ENCODE results near the gene USP10. TPM values are rescaled to one million over a fixed set of nuclear protein-coding genes. Genes with fewer than 3 reads are reported as not detected.

USP10 gene
- total and polyA plus RNA-seq, 5 donors from 2014 or later, result 64.0 to 112 (median 88.1) TPM

DNA sequence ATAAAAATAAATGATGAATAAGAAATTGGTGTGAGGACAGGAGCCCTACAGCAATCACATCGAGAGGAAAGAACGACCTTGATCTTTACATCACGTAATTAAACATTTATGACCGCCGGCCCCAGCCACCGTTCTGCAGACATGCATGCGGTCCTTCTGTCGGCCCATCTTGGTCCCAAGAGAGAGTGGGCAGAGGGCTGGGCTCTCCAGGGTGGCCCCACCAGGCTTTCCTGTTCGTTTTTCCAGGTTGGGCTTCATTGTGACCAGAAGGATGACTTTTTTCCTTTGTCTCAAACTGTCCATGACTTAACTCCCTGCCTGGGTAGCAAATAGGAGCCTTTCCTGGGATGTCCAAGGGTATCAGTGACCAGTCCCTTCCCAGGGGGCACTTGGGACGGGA lies 116.7 kb downstream of the USP10 start:
- no peak overlapping the region for H3K4me3 Mint-ChIP-seq
- peaks cover 8% of the 10 kb centered on the region for H3K4me1 ChIP-seq (ENCODE audit: control insufficient read depth, insufficient read depth, low read length, poor library complexity, severe bottlenecking)
- H3K27ac ChIP-seq (ENCODE audit: insufficient read depth, low read length, poor library complexity, severe bottlenecking), result no peak overlapping the region
- ATAC-seq (ENCODE audit: low read depth in 2 of 2) (no peak), DNase-seq (no peak)
- H3K4me1 Mint-ChIP-seq, result peaks cover 0 to 9% (median 4%) of the 10 kb centered on the region in 4 donors
- H3K27me3 Mint-ChIP-seq, result peaks cover 48% of the 10 kb centered on the region
- H3K4me3 ChIP-seq (ENCODE audit: low read depth, low read length), result no peak overlapping the region
- no peaks in the 10 kb centered on the region for H3K36me3 Mint-ChIP-seq
- H3K27me3 ChIP-seq (ENCODE audit: control insufficient read depth, insufficient read depth, low read length), result no peaks in the 10 kb centered on the region
- H3K27ac Mint-ChIP-seq, result no peak overlapping the region
- H3K36me3 ChIP-seq (ENCODE audit: control insufficient read depth, insufficient read depth, low read length), result no peaks in the 10 kb centered on the region
- H3K9me3 ChIP-seq (ENCODE audit: control insufficient read depth in 2 of 2, low read length in 2 of 2), result no peaks in the 10 kb centered on the region
- H3K9me3 Mint-ChIP-seq, result peaks cover 0 to 4% (median 0%) of the 10 kb centered on the region in 7 donors

GRCh38 chr16:84817206-84817605 lies 117.4 kb downstream of the USP10 start:
- peaks cover 0 to 4% (median 0%) of the 10 kb centered on the region in 7 donors for H3K9me3 Mint-ChIP-seq
- H3K4me1 Mint-ChIP-seq, result peaks cover 0 to 9% (median 4%) of the 10 kb centered on the region in 4 donors
- H3K4me3 Mint-ChIP-seq, result no peak overlapping the region
- ATAC-seq (ENCODE audit: low read depth in 2 of 2), result no peak
- H3K27me3 ChIP-seq (ENCODE audit: control insufficient read depth, insufficient read depth, low read length), result no peaks in the 10 kb centered on the region
- H3K4me3 ChIP-seq (ENCODE audit: low read depth, low read length), result no peak overlapping the region
- H3K36me3 ChIP-seq (ENCODE audit: control insufficient read depth, insufficient read depth, low read length), result no peaks in the 10 kb centered on the region
- no peak for DNase-seq
- H3K27ac ChIP-seq (ENCODE audit: insufficient read depth, low read length, poor library complexity, severe bottlenecking), result no peak overlapping the region
- H3K27ac Mint-ChIP-seq, result no peak overlapping the region
- H3K36me3 Mint-ChIP-seq, result no peaks in the 10 kb centered on the region
- peaks cover 42% of the 10 kb centered on the region for H3K27me3 Mint-ChIP-seq
- H3K9me3 ChIP-seq (ENCODE audit: control insufficient read depth in 2 of 2, low read length in 2 of 2), result no peaks in the 10 kb centered on the region
- H3K4me1 ChIP-seq (ENCODE audit: control insufficient read depth, insufficient read depth, low read length, poor library complexity, severe bottlenecking), result peaks cover 8% of the 10 kb centered on the region

GRCh38 chr16:84817613-84818012 lies 117.8 kb downstream of the USP10 start:
- H3K27me3 ChIP-seq (ENCODE audit: control insufficient read depth, insufficient read depth, low read length), result no peaks in the 10 kb centered on the region
- Mint-ChIP-seq H3K4me3 (no peak overlapping the region), H3K4me1 (peaks cover 0 to 9% (median 4%) of the 10 kb centered on the region in 4 donors), H3K9me3 (peaks cover 0 to 4% (median 0%) of the 10 kb centered on the region in 7 donors), H3K27ac (no peak overlapping the region), H3K36me3 (no peaks in the 10 kb centered on the region), H3K27me3 (peaks cover 42% of the 10 kb centered on the region)
- peaks cover 8% of the 10 kb centered on the region for H3K4me1 ChIP-seq (ENCODE audit: control insufficient read depth, insufficient read depth, low read length, poor library complexity, severe bottlenecking)
- no peak overlapping the region for H3K4me3 ChIP-seq (ENCODE audit: low read depth, low read length)
- H3K36me3 ChIP-seq (ENCODE audit: control insufficient read depth, insufficient read depth, low read length), result no peaks in the 10 kb centered on the region
- H3K27ac ChIP-seq (ENCODE audit: insufficient read depth, low read length, poor library complexity, severe bottlenecking), result no peak overlapping the region
- no peaks in the 10 kb centered on the region for H3K9me3 ChIP-seq (ENCODE audit: control insufficient read depth in 2 of 2, low read length in 2 of 2)
- DNase-seq, result no peak
- no peak for ATAC-seq (ENCODE audit: low read depth in 2 of 2)

GRCh38 chr16:84818133-84818532 lies 118.3 kb downstream of the USP10 start:
- peaks cover 8% of the 10 kb centered on the region for H3K4me1 ChIP-seq (ENCODE audit: control insufficient read depth, insufficient read depth, low read length, poor library complexity, severe bottlenecking)
- no peak overlapping the region for H3K27ac Mint-ChIP-seq
- peaks cover 0 to 7% (median 0%) of the 10 kb centered on the region in 7 donors for H3K9me3 Mint-ChIP-seq
- no peaks in the 10 kb centered on the region for H3K27me3 ChIP-seq (ENCODE audit: control insufficient read depth, insufficient read depth, low read length)
- peaks cover 43% of the 10 kb centered on the region for H3K27me3 Mint-ChIP-seq
- H3K9me3 ChIP-seq (ENCODE audit: control insufficient read depth in 2 of 2, low read length in 2 of 2), result no peaks in the 10 kb centered on the region
- peaks cover 0 to 9% (median 4%) of the 10 kb centered on the region in 4 donors for H3K4me1 Mint-ChIP-seq
- no peak for ATAC-seq (ENCODE audit: low read depth in 2 of 2)
- no peaks in the 10 kb centered on the region for H3K36me3 ChIP-seq (ENCODE audit: control insufficient read depth, insufficient read depth, low read length)
- no peak overlapping the region for H3K27ac ChIP-seq (ENCODE audit: insufficient read depth, low read length, poor library complexity, severe bottlenecking)
- no peaks in the 10 kb centered on the region for H3K36me3 Mint-ChIP-seq
- no peak overlapping the region for H3K4me3 ChIP-seq (ENCODE audit: low read depth, low read length)
- no peak for DNase-seq
- H3K4me3 Mint-ChIP-seq, result no peak overlapping the region

- H3K9me3 ChIP-seq (ENCODE audit: control insufficient read depth in 2 of 2, low read length in 2 of 2), result no peaks in the 10 kb centered on the region
- peaks cover 0 to 9% (median 4%) of the 10 kb centered on the region in 4 donors for H3K4me1 Mint-ChIP-seq
Measured at GRCh38 chr16:84818989-84819643, 119.3 kb downstream of the USP10 start.

GRCh38 chr16:84819644-84820304 lies 120.0 kb downstream of the USP10 start, which contains the start of gene CRISPLD2:
Gene CRISPLD2, plus strand, starts transcription at chr16:84819985. Its CDS starts 18,511 bp downstream, at chr16:84838496.
- ATAC-seq (ENCODE audit: low read depth in 2 of 2), result peak; percentile 79 to 80
- Histone ChIP-seq H3K4me3 (ENCODE audit: low read depth, low read length) (peak within 1 kb of the TSS; percentile 7), H3K36me3 (ENCODE audit: control insufficient read depth, insufficient read depth, low read length) (no peaks in the 10 kb centered on the region), H3K27me3 (ENCODE audit: control insufficient read depth, insufficient read depth, low read length) (no peaks in the 10 kb centered on the region), H3K27ac (ENCODE audit: insufficient read depth, low read length, poor library complexity, severe bottlenecking) (no peak within 1 kb of the TSS), H3K4me1 (ENCODE audit: control insufficient read depth, insufficient read depth, low read length, poor library complexity, severe bottlenecking) (peaks cover 8% of the 10 kb centered on the region), H3K9me3 (ENCODE audit: control insufficient read depth in 2 of 2, low read length in 2 of 2) (no peaks in the 10 kb centered on the region)
- peak within 1 kb of the TSS in 1 of 3 donors; percentile 58 for H3K27ac Mint-ChIP-seq
- H3K36me3 Mint-ChIP-seq, result no peaks in the 10 kb centered on the region
- H3K27me3 Mint-ChIP-seq, result peaks cover 42% of the 10 kb centered on the region
- DNase-seq, result peak; percentile 62 to 85 (median 67)
- peaks cover 0 to 9% (median 4%) of the 10 kb centered on the region in 4 donors for H3K4me1 Mint-ChIP-seq
- H3K9me3 Mint-ChIP-seq, result peaks cover 0 to 4% (median 0%) of the 10 kb centered on the region in 7 donors
- peak within 1 kb of the TSS in 3 of 4 donors; percentile 22 to 78 (median 59) for H3K4me3 Mint-ChIP-seq

More at GRCh38 chr16:84818989-84819643, 119.3 kb downstream of the USP10 start:
- peaks cover 0 to 7% (median 0%) of the 10 kb centered on the region in 7 donors for H3K9me3 Mint-ChIP-seq
- Histone ChIP-seq H3K27ac (ENCODE audit: insufficient read depth, low read length, poor library complexity, severe bottlenecking) (no peak overlapping the region), H3K36me3 (ENCODE audit: control insufficient read depth, insufficient read depth, low read length) (no peaks in the 10 kb centered on the region), H3K4me1 (ENCODE audit: control insufficient read depth, insufficient read depth, low read length, poor library complexity, severe bottlenecking) (peaks cover 8% of the 10 kb centered on the region), H3K27me3 (ENCODE audit: control insufficient read depth, insufficient read depth, low read length) (no peaks in the 10 kb centered on the region), H3K4me3 (ENCODE audit: low read depth, low read length) (no peak overlapping the region)
- peak overlapping the region in 1 of 4 donors; percentile 9 for H3K4me3 Mint-ChIP-seq
- H3K27ac Mint-ChIP-seq, result no peak overlapping the region
- H3K27me3 Mint-ChIP-seq, result peaks cover 42% of the 10 kb centered on the region
- ATAC-seq (ENCODE audit: low read depth in 2 of 2), result no peak
- no peaks in the 10 kb centered on the region for H3K36me3 Mint-ChIP-seq
- no peak for DNase-seq

DNA sequence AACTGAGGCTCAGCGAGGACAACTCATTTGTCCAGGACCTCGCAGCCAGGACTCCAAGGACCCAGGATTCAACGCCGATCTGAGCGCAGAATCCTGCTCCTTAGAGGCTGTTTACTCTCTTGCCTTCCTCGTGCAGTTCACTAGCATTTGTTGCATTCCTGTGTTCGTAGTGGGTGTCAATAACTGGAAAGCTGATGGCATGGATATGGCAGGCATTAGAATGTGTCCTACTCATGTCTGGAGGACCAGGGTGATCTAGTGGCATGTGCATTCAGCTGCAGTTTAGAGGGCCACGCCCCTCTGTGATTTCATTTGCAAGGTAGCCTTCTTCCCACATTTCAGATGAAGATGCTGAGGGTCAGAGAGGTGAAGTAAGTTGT lies 120.5 kb downstream of the USP10 start:
- H3K27ac ChIP-seq (ENCODE audit: insufficient read depth, low read length, poor library complexity, severe bottlenecking), result no peak overlapping the region
- no peaks in the 10 kb centered on the region for H3K27me3 ChIP-seq (ENCODE audit: control insufficient read depth, insufficient read depth, low read length)
- no peaks in the 10 kb centered on the region for H3K36me3 ChIP-seq (ENCODE audit: control insufficient read depth, insufficient read depth, low read length)
- Mint-ChIP-seq H3K27ac (peak overlapping the region in 1 of 3 donors; percentile 58), H3K9me3 (peaks cover 0 to 4% (median 0%) of the 10 kb centered on the region in 7 donors), H3K36me3 (no peaks in the 10 kb centered on the region), H3K27me3 (peaks cover 44% of the 10 kb centered on the region), H3K4me1 (peaks cover 0 to 9% (median 4%) of the 10 kb centered on the region in 4 donors), H3K4me3 (peak overlapping the region in 3 of 4 donors; percentile 22 to 78 (median 59))
- no peak for DNase-seq
- H3K4me3 ChIP-seq (ENCODE audit: low read depth, low read length), result peak overlapping the region; percentile 7
- no peak for ATAC-seq (ENCODE audit: low read depth in 2 of 2)
- H3K9me3 ChIP-seq (ENCODE audit: control insufficient read depth in 2 of 2, low read length in 2 of 2), result no peaks in the 10 kb centered on the region
- peaks cover 8% of the 10 kb centered on the region for H3K4me1 ChIP-seq (ENCODE audit: control insufficient read depth, insufficient read depth, low read length, poor library complexity, severe bottlenecking)
